Upper lobe of right lung (tissue), 1 donor: Measurements from ENCODE around the gene CNTNAP2. TPM values are rescaled to one million over a fixed set of nuclear protein-coding genes. Genes with fewer than 3 reads are reported as not detected.

ENCODE experiments used
- ATAC-seq: fragments of 200-7000 bp; cut with Tn5 transposase; one replicate; pipeline ENCODE4 v1.9.1; 2020; ENCODE audit warnings: mild to moderate bottlenecking, moderate library complexity
- DNase-seq: peaks from one replicate; pipeline ENCODE4 v3.0.0-alpha.2; 2020
- H3K27ac ChIP-seq: fragments of 200-600 bp; one replicate; pipeline ENCODE4 v1.8.0; 2022
- H3K27me3 ChIP-seq: fragments of 200-600 bp; one replicate; pipeline ENCODE4 v1.8.0; 2022; ENCODE audit warnings: mild to moderate bottlenecking
- H3K36me3 ChIP-seq: fragments of 200-600 bp; one replicate; pipeline ENCODE4 v1.8.0; 2022
- H3K4me1 ChIP-seq: fragments of 200-600 bp; one replicate; pipeline ENCODE4 v1.8.0; 2022
- H3K4me3 ChIP-seq: fragments of 200-600 bp; one replicate; pipeline ENCODE4 v1.8.0; 2022; ENCODE audit warnings: mild to moderate bottlenecking
- H3K9me3 ChIP-seq: fragments of 200-600 bp; one replicate; pipeline ENCODE4 v1.8.0; 2022
- CTCF ChIP-seq: fragments of 200-600 bp; IDR thresholded peaks from one replicate; pipeline ENCODE4 v1.8.0; 2022; ENCODE audit warnings: antibody characterized with exemption
- intact Hi-C: fragments of 100-400 bp; cut with DNase I; formaldehyde crosslinking; loops from one replicate; pipeline ENCODE4 v1.11.0; 2022
- total RNA-seq: library from RNA; stranded (reverse); fragmentation: NEBNext Ultra II Directional; extraction: Animal tissue kit (Norgen Biotek cat#: 25700); gene quantifications from one replicate; pipeline ENCODE4 v1.2.1, GENCODE V29; 2021
- donor health status: DM: no; HTN: yes; CAD: no; lungs with severe emphysema.

CNTNAP2 gene
- total RNA-seq, 1 donor from 2014 or later: 0.41 TPM

- Histone ChIP-seq H3K4me3 (no peak overlapping the region), H3K36me3 (no peaks in the 10 kb centered on the region), H3K27me3 (no peaks in the 10 kb centered on the region), H3K27ac (no peak overlapping the region), H3K9me3 (no peaks in the 10 kb centered on the region), H3K4me1 (no peaks in the 10 kb centered on the region)
- no peak for DNase-seq
- no peak for TF ChIP-seq CTCF
- ATAC-seq: no peak
- intact Hi-C loops: no loop called here
Measured at GRCh38 chr7:147153571-147153970, 1037.0 kb downstream of the CNTNAP2 start.

GRCh38 chr7:147161405-147161804 lies 1044.8 kb downstream of the CNTNAP2 start:
- no peaks in the 10 kb centered on the region for H3K4me1 ChIP-seq
- no peak for DNase-seq
- no peak for ATAC-seq
- no peak for TF ChIP-seq CTCF
- H3K27me3 ChIP-seq: no peaks in the 10 kb centered on the region
- intact Hi-C loops: no loop called here
- no peak overlapping the region for H3K4me3 ChIP-seq
- no peaks in the 10 kb centered on the region for H3K36me3 ChIP-seq
- H3K27ac ChIP-seq: no peak overlapping the region
- no peaks in the 10 kb centered on the region for H3K9me3 ChIP-seq

- no peaks in the 10 kb centered on the region for H3K27me3 ChIP-seq
- intact Hi-C loops: no loop called here
- no peak for TF ChIP-seq CTCF
- ATAC-seq (peak; percentile 15), DNase-seq (no peak)
- no peaks in the 10 kb centered on the region for H3K9me3 ChIP-seq
- no peak overlapping the region for H3K4me3 ChIP-seq
- H3K4me1 ChIP-seq: no peaks in the 10 kb centered on the region
- H3K27ac ChIP-seq: no peak overlapping the region
- no peaks in the 10 kb centered on the region for H3K36me3 ChIP-seq
Measured at GRCh38 chr7:147170341-147171012, 1053.9 kb downstream of the CNTNAP2 start.

- no peaks in the 10 kb centered on the region for H3K4me1 ChIP-seq
- H3K27ac ChIP-seq: no peak overlapping the region
- intact Hi-C loops: no loop called here
- H3K36me3 ChIP-seq: no peaks in the 10 kb centered on the region
- DNase-seq (no peak), ATAC-seq (no peak)
- H3K27me3 ChIP-seq: no peaks in the 10 kb centered on the region
- H3K9me3 ChIP-seq: no peaks in the 10 kb centered on the region
- H3K4me3 ChIP-seq: no peak overlapping the region
- TF ChIP-seq CTCF: no peak
Measured at GRCh38 chr7:147171013-147171391, 1054.4 kb downstream of the CNTNAP2 start.

GRCh38 chr7:147173883-147174282 lies 1057.3 kb downstream of the CNTNAP2 start:
- intact Hi-C loops: no loop called here
- TF ChIP-seq CTCF: no peak
- ATAC-seq (no peak), DNase-seq (no peak)
- no peaks in the 10 kb centered on the region for H3K36me3 ChIP-seq
- no peaks in the 10 kb centered on the region for H3K9me3 ChIP-seq
- no peaks in the 10 kb centered on the region for H3K27me3 ChIP-seq
- H3K4me1 ChIP-seq: no peaks in the 10 kb centered on the region
- H3K27ac ChIP-seq: no peak overlapping the region
- no peak overlapping the region for H3K4me3 ChIP-seq

- no peaks in the 10 kb centered on the region for H3K36me3 ChIP-seq
- H3K4me1 ChIP-seq: no peaks in the 10 kb centered on the region
- no peaks in the 10 kb centered on the region for H3K27me3 ChIP-seq
- no peak for DNase-seq
- ATAC-seq: no peak
- H3K27ac ChIP-seq: no peak overlapping the region
- TF ChIP-seq CTCF: no peak
- H3K9me3 ChIP-seq: no peaks in the 10 kb centered on the region
- no peak overlapping the region for H3K4me3 ChIP-seq
- intact Hi-C loops: no loop called here
Measured at GRCh38 chr7:147182874-147183273, 1066.3 kb downstream of the CNTNAP2 start.
